ENCODE data around the gene RGS9.

The RGS9 gene

DNA sequence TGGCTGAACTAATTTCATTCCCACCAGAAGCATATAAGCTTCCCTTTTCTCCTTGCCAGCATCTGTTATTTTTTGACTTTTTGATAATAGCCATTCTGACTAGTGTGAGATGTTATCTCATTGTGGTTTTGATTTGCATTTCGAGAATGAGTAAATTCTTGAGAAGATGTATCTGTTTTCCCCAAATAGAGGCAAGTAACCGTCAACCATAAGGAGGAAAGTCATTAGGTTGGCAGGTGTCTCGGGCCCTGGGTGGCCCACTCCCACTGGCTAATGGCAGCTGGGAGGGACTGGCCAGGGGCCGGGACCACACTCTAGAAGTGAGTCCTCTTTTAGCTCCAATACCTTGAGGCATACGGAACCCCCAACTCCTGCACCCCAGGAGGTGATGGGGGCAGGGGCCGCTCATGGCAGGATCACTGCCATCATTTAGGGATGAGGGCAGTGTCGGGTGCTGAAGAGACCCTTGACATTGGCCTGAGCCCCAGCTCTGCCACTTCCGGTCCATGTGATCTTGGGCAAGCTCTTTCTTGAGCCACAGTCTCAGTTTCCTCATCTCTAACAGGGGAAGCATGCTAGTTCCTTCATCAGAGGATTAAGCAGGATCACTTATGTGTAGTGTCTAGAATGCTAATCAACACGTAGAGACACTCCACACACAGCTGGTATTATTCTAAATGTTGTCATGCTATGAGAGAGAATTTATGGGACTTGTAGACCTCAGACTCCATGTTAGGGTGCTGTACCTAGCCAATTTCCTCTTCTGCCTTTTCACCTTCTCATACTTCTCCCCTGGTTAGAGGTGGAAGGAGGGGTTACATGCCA, 44.3 kb downstream of the RGS9 start:
- peak in 2 of 3 donors; percentile 35 to 50 for DNase-seq (ENCODE audit: low read depth in 3 of 3)

DNA sequence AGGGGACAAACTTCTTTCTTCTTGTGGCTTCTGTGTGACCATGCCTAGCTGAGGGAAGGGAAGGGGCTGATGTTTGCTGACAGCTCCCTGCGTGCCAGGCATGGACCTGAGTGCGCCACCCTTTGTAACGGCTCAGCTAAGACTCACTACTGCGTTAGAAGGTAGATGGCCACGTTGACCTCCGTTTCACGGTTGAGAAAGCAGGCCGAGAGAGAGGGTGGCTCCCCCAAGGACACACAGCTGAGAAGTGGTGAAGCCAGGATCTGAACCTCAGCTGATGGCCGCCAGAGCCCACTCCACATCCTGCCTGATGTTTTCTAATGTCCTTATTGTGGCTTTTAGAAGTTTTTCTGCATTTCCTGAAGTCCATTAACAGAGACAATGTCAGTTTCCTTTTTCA, 45.1 kb downstream of the RGS9 start:
- no peak for DNase-seq (ENCODE audit: low read depth in 3 of 3)

DNA sequence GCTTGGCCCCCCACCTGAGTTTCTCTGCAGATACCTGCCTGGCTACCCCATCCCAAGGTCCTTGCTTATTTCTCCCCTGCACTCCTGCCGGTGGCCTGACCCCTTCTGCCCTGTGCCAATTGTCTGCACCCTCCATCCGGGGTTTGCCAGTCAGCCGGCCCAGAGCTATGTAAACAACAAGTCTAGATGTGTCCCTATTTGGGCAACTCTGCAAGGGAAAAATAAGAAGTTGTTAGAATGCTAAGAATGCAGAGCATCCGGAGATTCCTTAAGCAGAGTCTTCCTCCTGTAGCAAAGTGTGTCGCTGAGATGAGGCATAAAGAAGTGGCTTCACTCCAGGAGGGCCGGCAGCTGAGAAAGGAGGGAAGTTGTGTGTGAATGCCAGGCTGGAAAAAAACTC, 46.6 kb downstream of the RGS9 start:
- no peak for DNase-seq (ENCODE audit: low read depth in 3 of 3)

DNA sequence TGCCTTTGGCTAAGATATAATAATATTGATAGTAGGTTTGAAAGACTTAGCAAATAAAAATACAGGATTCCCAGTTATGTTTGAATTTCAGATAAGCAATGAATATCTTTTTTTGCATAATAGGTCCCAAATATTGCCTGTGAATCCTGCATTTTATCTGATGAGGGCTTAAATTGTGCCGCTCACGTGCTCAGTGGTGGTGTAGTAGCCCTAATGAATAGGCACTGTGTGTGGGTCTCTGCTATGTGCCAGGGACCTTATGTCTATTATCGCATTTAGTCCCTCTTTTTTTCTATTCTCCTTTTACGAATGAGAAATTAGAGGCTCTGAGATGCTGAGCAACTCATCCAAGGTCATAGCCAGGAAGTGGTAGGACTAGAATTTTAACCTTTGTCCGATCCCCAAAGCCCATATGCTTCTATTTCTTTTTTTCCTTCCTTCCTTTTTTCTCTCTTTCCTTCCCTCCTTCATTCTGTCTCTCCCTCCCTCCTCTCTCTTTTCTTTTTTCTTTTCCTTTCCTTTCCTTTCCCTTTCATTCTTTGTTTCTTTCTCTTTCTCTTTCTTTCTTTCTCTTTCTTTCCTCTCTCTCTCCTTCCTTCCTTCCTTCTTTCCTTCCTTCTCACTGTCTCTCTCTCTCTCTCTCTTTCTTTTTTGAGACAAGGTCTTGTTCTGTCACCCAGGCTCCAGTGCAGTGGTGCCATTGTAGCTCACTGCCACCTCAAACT, 47.2 kb downstream of the RGS9 start:
- DNase-seq (ENCODE audit: low read depth in 3 of 3), result no peak

DNA sequence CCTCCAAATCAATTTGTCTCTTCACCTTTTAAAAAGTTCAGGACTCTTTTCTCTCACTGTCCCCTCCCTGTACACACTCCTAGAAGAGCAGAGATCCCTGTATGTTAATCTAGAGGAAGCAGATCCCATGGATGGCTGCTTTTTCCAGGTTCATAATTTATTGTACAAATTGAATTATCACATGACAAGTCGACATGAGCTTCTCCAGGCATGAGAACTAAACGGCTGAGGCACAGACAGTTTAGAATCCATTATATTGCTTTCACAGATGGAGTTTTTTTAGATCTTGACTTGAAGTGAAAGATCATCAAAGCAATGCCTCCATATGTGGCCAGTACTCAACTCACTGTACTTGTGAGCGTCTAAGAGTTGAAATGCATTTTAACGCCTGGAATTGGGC, 47.9 kb downstream of the RGS9 start:
- DNase-seq (ENCODE audit: low read depth in 3 of 3), result no peak

DNA sequence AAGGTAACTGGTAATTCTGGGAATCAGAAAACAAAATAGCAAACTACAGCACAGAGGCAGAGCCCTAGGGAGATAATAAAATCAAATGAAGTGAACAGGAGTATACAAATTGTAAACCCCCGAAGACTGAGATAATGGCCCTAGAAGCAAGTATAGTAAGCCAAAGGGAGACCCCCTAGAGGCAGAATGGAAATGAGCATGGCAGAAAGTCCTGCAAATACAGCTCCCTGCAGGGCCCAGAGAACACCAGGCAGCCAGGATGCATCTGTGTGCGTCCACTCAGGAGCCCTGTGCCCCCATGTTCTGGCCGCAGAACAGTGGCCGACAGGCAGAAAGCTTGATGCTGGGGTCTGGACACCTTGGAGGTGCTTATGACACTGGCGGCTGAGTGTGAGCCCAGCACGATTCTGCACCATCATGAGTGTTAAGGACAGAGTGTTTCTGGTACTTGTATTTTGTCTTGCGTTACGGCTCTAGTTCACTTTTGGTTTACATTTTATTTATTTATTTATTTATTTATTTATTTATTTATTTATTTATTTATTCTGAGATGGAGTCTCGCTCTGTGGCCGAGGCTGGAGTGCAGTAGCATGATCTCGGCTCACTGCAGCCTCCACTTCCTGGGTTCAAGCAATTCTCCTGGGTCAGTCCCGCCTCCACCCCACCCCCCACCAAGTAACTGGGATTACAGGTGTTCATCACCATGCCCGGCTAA, 48.7 kb downstream of the RGS9 start:
- no peak for DNase-seq (ENCODE audit: low read depth in 3 of 3)

DNA sequence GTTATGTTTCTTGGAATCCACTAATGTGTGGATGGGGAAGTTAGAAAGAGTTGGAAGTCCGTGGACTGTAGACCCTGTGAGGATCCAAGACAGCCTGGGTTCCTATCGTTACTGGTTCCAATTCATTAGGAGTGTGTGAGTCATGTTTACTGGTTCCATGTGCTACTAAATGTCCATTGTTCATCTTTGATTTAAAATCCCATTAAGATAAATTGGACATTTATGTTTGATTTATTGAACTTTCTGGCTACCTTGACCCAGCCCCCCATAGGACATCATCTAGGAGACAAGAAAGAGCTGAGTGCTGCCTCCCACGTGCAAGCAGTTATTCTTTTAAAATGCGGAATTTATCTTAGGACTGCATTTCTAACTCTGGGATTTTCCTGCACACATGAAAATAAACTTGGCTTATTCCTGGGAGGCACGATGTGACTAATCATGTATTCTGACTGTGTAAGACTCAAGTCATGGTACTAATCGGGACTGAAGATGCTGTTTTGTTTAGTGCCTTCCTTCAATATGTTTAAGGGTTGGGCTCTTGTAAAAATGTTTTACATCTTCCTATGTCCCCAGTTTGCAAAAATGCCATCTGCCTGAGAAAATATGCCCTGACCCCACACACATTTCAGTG, 53.4 kb downstream of the RGS9 start:
- no peak for DNase-seq (ENCODE audit: low read depth in 3 of 3)

DNA sequence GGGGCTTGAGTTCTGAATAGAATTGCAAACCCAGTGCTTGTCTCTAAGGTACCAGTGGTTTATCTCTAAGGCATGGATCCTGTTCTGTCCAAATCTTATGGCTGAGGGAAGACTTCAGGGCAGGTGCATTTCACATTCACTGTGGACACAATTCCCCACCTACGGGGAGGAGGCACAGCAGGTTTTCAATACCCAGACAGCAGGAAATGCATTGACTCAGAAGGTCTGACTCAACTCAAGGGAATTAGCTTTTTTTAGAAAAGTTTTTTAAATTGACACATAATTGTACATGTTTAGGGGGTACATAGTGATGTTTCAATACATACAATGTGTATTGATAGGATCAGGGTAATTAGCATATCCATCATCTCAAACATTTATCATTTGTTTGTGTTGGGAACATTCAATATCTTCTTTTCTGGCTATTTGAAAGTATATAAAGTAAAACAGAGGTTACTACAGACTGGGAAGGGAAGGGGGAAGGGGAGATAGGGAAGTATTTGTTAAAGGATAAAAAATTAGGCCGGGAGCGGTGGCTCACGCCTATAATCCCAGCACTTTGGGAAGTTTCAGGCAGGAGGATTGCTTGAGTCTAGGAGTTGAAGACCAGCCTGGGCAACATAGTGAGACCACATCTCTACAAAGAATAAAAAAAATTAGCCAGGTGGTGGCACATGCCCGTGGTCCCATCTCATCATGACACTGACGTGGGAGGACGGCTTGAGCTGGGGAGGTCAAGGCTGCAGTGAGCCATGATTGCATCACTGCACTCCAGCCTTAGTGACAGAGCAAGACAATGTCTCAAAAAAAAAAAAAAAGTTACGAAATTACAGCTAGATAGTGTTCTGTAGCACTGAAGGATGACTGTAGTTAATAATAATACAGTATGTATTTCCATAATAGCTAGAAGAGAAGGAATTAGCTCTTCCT, 54.9 kb downstream of the RGS9 start:
- no peak for DNase-seq (ENCODE audit: low read depth in 3 of 3)

DNA sequence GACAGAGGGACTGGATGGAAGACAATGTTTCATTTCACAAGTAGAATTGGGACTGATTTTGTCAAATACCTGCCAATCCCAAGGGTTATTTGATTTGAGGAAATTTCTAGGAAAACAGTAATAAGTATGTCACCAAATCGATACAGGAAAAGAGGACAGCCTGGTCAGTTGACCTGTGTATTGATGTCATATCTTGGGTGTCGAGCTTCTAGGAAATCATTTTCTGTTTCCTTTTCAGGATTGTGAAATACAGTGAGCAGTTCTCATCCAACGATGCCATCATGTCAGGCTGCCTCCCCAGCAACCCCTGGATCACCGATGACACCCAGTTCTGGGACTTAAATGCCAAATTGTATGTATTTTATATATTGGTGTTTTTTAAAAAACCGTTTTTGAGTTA, 56.1 kb downstream of the RGS9 start:
- no peak for DNase-seq (ENCODE audit: low read depth in 3 of 3)

DNA sequence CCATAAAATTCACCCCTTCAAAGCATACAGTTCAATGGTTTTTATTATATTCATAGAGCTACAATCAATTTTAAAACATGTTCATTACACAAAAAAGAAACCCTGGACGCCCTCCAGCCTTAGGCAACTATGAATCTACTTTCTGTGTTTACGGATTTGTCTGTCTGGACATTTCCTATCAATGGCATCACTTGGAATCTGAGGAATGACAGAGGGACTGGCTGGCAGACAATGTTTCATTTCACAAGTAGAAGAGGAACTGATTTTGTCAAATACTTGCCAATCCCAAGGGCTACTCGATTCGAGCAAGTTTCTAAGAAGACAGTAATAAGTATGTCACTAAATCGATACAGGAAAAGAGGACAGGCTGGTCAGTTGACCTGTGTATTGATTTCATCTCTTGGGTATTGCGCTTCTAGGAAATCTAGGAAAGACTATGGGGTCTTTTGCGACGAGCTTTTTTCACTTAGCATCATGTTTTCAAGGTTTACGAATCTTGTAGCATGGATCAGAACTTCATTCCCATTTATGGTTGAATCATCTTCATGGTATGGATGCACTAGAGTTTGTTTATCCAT, 56.6 kb downstream of the RGS9 start:
- DNase-seq (ENCODE audit: low read depth in 3 of 3), result no peak

DNA sequence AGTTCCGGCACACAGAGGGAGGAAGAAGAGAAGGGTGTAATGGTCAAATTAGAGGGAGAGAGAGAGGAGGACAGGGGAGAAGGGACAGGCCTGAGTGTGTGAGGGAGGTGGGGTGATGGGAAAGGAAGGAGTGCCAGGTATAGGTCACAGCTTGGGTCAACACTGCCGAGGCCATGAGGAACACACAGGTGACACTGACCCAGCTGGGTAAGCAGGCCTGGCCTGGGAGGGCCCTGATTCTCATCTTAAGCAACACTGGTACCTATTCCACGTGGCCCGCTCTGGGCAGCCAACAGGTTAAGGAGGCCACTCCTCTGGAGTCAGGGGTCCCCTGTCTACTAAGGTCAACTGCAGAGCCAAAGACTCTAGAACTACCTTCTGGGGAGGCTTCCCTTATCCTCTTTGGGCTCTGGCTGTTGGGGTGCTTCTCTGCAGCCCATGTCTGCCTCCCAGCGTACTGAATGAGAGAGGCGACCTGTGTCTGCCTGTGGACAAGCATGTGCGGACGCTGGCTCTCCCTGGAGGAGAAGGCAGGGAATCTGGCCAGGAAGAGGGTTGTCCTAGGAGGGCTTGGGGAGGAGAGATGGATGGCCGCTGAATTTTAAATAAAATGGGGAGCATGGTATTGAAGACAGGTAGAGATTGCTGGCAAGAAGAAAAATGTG, 57.6 kb downstream of the RGS9 start:
- no peak for DNase-seq (ENCODE audit: low read depth in 3 of 3)

DNA sequence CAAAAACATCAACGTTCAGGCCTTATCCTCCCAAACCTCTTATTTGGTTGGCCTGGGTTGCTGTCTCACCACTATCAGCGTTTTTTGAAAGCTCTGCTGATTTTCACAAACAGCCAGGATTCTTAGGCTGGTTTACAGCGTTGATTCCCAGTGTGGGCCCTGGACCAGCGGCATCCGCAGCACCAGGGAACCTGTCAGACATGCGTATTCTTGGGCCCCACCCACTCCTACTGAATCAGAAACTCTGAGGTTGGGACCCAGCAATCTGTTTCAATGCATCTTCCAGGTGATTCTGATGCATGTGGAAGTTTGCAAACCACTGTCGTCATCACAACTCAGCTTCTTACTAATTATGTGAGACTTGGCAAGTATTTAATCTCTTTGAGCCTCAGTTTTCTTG, 58.5 kb downstream of the RGS9 start:
- DNase-seq (ENCODE audit: low read depth in 3 of 3), result no peak

DNA sequence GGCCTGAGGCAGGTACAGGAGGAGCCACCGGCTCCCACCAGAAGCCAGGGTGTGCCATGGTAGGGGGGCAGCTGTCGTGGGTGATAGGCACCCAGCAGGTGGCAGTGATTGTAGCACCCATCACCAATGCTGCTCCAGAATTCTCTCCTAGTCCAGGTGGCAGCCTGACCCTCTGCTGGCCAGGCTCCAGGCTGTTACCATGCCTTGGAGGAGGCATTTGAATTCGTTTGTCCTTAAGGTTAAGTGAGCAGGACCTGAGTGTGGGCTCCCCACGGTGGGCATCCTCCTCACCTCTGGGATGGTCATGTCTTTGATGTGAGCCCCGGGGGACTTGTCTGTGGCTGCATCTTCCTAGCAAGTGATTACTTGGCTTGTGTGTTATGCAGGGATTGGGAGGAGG, 59.4 kb downstream of the RGS9 start:
- no peak for DNase-seq (ENCODE audit: low read depth in 3 of 3)

DNA sequence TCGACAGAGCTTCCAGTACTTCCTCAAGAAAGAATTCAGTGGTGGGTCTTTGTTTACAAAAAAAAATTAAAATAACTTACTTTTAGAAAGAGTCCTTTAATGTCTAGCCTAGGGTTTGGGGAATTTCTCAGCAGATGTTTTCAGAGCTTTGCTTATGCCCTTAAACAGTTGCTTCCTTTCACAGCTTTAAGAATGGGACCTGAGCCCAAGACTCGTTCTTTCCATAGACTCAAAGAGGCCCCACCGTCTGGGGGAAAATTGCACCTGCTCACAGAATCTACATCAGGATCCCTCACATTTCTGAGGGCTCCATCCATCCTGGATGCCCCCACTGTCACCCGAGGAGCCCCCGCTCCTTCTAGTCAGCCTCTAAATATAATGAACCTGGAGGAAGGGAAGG, 60.0 kb downstream of the RGS9 start:
- DNase-seq (ENCODE audit: low read depth in 3 of 3), result no peak

DNA sequence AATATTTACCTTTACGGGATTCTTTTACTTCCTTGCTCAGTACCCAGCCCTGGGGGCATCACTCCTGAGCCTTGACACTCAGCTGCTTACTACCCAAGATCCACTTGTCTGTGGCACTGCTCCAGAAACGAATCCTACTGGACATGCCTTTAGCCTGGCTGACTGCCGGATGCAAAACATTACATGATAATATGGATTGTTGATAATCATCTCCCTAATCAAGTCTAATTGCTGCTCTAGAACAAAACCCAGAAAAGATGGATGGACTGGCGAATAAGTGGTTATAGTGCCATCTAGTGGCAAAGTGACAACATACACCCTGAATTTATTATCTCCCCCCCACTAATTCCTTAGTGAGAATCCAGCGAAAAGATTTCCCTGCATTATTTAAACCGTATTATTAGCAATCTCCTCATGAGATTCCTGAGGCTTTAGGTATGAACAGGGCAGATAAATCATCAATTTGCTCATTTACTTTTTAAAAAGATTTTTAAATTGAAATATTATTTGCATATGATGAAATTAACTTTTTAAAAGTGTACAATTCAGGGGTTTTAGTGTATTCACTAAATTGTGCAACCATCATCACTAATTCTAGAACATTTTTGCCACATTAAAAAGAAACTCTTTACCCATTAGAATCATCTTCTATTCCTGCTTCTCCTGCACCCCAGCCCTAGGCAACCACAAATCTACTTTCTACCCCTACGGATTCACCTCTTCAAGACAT, 61.6 kb downstream of the RGS9 start:
- DNase-seq (ENCODE audit: low read depth in 3 of 3), result no peak

DNA sequence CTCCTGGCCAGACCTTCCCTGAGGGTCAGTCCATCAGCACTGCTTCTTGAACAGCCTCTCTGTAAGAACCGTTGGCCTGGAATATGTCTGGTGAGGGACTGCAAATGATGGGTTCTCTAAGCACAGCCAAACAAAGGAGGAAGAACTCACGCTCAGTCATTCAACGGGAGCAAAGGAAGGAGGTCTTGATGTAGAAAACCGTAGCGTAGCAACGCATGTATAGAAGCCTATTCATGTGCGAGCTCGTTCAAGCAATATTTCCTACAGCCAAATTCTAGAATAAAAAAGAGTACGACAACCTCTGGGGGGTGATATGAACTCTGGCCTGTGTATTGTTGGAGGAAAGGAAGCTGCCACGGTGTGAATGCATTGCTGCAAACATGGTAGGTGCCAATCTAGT, 64.2 kb downstream of the RGS9 start:
- no peak for DNase-seq (ENCODE audit: low read depth in 3 of 3)

DNA sequence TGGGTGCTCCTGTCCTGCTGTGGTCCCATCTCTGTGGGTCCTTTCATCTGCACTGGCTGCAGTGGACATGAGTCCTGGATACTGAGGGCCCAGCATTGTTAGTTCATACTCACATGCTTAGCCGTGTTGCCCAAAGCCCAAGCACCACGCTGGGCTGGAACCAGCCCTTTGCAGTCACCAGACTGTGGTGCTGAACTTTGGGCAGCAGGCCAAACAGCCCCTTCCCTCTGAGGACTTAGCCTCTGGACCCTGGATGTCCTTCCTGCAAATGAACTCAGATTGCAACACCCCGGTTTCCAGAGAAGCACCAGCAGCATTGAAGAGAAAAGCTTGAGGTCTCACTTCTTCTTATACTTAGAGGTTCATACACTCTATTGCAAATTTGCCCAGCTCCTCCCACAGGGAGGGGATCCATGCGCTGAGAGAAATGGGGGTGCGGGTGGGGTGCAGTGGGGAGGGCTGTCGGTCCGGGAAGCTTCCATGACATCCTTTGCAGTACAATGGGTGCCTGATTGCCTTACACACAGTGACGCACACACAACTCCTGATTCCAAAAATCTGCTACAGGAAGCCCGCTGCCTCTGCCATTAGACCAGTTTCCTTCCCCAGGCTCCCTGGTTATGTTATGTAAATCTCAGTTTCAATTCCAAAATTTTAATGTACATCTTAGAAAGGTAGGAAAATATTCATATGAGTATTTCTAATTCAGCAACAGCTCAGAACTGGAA, 65.8 kb downstream of the RGS9 start:
- DNase-seq (ENCODE audit: low read depth in 3 of 3), result no peak

DNA sequence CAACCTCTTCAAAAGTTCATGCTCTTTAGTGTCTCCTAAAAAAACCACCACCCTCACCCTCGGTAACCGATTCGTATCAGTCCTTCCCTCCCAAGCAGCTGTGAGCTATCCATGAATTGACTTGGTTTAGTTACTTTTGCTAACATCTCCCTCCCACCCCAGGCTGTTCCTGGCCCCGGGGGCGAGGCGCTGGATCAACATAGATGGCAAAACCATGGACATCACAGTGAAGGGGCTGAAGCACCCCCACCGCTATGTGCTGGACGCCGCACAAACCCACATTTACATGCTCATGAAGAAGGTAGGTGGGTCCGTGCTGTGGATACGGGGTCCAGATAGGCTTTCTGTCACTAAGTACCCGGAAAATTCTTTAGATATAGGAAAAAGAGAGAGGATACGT, 66.8 kb downstream of the RGS9 start:
- no peak for DNase-seq (ENCODE audit: low read depth in 3 of 3)

DNA sequence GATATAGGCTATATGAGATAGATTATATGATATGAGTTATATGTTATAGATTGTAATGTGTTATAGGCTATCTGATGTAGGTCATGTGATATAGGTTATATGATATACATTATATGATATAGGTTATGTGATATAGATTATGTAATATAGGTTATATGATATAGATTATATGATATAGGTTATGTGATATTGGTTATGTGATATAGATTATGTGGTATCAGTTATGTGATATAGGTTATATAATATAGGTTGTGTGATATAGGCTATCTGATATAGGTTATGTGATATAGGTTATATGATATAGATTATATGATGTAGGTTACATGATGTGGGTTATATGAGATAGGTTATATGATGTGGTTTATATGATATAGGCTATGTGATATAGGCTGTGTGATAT, 68.5 kb downstream of the RGS9 start:
- no peak for DNase-seq (ENCODE audit: low read depth in 3 of 3)

Data from stimulated activated CD4-positive, alpha-beta T cell treated with anti-CD3 and anti-CD28 coated beads, TNF-alpha, amount 100 ng/mL, for 48 hours (primary cell).